ENCODE results near the gene GREB1.

The GREB1 gene

DNA sequence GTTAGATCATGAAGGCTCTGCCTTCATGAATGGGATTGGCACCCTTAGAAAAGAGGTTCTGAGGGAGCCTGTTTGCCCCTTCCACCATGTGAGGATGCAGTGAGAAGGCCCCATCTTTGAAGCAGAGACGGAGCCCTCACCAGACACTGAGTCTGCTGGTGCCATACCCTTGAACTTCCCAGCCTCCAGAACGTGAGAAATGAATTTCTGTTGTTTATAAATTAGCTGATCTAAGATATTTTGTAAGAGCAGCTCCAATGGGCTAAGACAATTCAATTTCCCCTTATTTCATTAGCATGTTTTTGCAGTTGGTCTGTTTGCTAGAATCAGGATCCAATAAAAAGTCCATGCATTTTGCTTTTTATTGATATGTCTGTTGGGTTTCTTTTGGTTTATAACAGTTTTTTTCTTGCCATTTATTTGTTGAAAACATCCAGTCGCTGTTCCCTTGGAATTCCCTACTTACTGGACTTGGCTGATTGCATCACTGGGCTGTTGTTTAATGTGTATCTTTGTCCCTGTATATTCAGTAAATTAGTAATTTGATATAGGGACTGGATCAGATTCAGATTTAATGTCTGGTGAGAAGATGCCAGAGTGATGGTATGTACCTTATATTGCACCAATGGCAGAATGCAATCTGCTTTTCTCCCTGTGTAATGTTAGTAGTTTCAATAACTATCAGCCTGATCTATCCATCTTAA lies 24.0 kb upstream of the GREB1 start:
- no peak for DNase-seq (ENCODE audit: low spot score)

DNA sequence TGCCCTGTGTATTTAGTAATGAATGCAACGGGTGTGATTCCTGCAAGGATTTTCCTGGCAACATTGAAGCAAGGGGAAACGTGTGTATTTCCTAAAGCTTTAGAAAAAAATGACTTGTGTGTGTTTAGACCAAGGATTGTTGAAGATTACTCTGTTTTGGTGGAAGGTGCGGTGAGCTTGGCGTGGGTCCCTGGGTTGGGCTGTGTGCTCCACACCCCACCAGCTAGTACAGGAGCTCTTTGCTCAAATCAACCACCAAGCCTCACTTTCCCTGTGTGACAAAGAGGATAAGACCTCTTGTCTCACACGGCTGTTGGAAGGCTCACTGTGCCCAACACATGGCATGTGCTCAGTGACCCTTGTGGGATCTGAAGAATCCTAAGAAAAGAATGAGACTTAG lies 21.4 kb upstream of the GREB1 start:
- no peak for DNase-seq (ENCODE audit: low spot score)

DNA sequence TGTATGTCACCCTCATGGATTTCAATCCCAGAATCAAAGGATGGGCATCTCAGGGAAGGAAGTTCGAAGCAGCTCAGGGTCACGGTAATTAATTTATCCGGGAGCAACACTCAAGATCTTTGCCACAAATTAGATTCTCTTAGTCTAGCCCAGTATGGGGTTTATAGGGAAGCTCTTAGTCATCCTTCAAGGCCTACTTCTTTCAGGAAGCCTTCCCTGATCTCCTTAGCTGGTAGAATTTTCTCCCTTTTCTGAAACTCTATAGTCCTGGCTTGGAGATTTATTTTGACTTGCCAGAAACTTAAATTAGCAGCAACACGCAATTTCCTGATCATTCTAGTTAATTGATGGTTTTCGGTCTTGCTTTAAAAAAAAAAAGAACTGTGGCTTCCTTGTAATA lies 20.5 kb upstream of the GREB1 start:
- DNase-seq (ENCODE audit: low spot score): no peak

- DNase-seq (ENCODE audit: low spot score): no peak
These were observed 19.6 kb upstream of the GREB1 start for GRCh38 chr2:11514081-11514730.

DNA sequence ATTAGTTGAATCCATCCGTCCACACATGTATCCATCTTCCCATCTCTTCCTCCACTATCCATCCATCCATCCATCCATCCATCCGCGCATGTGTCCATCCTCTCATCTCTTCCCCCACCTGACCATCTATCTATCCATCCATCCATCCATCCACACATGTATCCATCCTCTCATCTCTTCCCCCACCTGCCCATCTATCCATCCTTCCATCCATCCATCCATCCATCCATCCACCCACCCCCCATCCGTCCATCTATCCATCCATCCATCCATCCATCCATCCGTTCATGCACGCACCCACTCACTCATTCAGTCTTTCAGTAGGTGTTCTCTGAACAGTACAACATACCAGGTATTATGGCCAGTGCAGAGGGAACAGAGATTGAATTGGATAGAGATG lies 18.9 kb upstream of the GREB1 start:
- DNase-seq (ENCODE audit: low spot score): no peak

GRCh38 chr2:11515490-11515981 lies 18.3 kb upstream of the GREB1 start:
- DNase-seq (ENCODE audit: low spot score): no peak

- no peak for DNase-seq (ENCODE audit: low spot score)
These were observed 16.7 kb upstream of the GREB1 start for GRCh38 chr2:11516984-11517648.

DNA sequence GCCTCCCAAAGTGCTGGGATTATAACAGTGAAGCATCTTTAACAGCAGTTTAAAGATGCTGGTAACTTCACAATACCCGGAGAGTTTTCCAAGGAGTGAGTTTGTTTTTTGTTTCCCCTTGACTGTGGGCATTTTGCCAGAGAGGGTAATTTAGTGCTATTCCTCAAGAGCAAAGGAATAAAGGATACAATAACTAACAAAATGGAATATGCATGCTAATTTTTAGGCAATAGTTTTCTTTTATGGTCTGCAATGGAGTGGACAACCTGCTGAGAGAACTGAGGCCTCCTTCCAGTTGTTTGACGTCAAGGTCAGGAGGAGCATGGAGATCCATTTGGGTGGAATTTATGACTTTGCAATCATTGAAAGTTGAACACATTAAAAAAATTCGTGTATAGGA lies 15.9 kb upstream of the GREB1 start:
- DNase-seq (ENCODE audit: low spot score): no peak

DNA sequence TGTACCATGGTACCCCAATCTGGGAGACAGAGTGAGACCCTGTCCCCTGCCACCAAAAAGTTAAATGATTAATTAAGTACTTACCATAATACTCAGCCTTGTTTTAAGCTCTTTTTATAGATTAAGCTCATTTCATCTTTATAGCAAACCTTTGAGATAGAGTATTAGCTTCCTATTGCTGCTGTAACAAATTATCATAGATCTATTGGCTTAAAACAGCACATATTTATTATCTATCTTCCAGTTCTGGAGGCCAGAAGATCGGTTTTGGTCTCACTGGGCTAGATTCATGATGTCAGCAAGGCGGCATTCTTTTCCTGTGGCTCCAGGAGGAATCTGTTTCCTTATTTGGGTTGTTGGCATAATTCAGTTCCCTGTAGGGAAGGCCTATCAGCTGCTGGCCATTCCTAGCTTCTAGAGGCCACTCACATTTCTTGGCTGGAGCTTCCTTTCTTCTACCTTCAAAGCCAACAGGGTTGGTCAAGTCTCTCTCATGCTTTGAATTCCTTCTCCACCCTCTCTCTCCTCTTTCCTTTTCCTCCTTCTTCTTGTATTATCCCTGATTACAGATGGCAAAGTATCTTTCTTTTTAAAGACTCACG lies 13.7 kb upstream of the GREB1 start:
- DNase-seq (ENCODE audit: low spot score): no peak

- no peak for DNase-seq (ENCODE audit: low spot score)
These were observed 12.1 kb upstream of the GREB1 start for GRCh38 chr2:11521775-11522174.

DNA sequence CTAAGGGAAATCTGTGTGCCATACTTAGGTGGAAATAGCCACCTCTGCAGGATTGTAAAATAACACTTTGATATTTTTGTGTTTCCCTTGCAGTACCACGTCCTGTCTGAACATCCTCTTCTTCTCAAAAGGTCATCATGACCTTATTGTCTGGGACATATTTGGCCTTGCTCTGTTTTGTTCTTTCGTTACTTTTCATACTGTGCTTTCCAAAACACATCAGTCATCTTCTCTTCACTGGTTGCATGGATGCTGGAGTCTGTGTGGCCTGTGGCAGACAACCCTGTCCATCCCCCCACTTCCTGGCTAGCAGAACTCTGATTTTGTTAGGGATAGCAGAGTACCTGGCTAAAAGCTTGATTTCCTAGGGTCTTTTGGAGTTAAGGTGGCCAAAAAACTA lies 9.4 kb upstream of the GREB1 start:
- DNase-seq (ENCODE audit: low spot score): no peak

- DNase-seq (ENCODE audit: low spot score): no peak
These were observed 8.1 kb upstream of the GREB1 start for GRCh38 chr2:11525762-11526161.

- no peak for DNase-seq (ENCODE audit: low spot score)
These were observed 6.8 kb upstream of the GREB1 start for GRCh38 chr2:11527001-11527400.

DNA sequence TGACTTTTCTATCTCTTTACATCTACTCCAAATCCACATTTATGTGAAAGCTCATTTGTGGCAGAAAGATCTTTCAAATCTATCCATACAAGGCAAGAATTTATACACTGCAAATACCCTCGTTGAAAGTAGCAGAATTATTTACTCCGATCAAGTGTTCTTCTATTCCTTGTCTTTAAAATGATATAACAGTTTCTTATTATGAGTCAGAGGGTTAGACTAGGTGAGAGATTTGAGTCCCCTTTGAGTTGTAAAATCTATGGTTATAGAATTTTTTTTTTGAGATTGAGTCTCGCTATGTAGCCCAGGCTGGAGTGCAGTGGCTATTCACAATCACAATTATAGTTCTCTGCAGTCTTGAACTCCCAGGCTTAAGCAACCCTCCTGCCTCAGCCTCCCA lies 5.6 kb upstream of the GREB1 start:
- no peak for DNase-seq (ENCODE audit: low spot score)

DNA sequence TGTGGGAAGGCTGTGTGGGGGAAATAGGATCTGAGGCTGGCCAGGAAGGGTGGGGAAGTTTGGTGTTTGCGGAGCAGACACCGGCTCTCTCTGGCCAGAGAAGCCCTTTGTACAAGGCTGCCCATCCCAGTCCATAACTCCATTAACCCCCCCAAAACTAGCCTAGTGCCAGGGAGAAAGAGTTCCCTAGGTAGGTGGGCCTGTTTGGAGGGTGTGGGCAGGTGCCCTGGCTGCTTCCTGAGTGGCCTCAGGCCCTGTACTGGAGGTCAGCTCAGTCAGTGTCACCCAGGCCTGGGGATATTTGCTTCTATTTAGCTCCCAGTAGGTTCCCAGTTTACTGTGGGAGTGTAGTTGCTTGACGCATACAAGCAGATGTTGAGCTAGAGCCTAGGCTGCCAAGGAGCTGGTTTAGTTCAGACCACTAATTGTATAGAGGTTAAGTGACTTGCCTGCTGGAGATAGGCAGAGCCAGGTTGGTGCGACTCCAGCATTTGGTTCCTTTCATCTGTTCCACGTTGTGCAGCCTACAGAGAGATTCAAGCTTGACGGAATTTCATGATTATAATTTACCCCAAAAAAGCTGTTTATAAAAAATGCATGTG lies 2.9 kb upstream of the GREB1 start:
- no peak for DNase-seq (ENCODE audit: low spot score)

GRCh38 chr2:11532416-11533055 lies 1.3 kb upstream of the GREB1 start:
- DNase-seq (ENCODE audit: low spot score): no peak

- no peak for DNase-seq (ENCODE audit: low spot score)
These were observed 363 bp downstream of the GREB1 start for GRCh38 chr2:11534071-11534745.

- no peak for DNase-seq (ENCODE audit: low spot score)
These were observed 1.1 kb downstream of the GREB1 start for GRCh38 chr2:11534746-11535484.

DNA sequence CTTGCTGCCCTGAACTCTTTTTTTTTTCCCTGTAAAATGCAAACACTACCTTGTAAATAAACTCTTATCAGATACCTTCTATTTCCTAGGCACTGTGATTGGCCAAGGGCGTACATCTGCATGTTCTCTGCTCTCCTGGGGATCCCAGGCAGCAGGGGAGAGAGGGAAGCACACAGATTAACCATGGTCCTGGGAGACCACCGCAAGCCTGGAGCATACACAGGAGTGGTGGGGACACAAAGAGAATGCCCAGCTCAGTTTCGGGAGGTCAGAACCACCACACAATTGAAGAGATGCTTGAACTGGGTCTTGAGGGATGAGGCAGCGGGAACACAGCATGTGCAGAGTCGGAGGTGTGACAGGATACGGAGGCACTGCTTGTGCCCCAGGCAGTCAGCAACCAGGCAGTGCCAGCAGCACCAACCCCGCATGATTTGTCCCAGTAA lies 2.1 kb downstream of the GREB1 start:
- no peak for DNase-seq (ENCODE audit: low spot score)

DNA sequence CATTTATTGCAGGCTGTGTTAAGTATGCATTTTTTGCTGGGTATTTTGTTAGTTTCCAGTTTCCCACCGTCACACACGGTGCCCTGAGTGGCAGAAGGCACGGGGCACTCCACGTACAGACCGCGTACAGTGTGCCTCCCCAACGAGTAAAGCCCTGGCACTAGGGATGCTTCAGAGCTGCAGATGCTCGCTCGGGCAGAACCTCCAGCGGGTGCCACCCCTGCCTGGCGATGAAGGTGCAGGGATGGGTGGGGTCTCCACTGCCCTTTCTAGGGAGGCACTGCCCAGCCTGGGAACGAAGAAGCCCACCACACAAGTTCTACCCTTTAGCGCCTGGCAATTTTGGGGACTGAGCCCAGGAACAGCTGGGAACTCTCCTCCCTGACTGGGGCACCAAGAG lies 4.1 kb downstream of the GREB1 start:
- DNase-seq (ENCODE audit: low spot score): no peak

Data from CD4-positive, alpha-beta T cell treated with Interleukin-15 for 4 hours (primary cell).